ENCODE results near the gene NAT8L. TPM values are rescaled to one million over a fixed set of nuclear protein-coding genes. Genes with fewer than 3 reads are reported as not detected.

NAT8L gene
- total RNA-seq, 1 donor from 2014 or later = 14.9 TPM

DNA sequence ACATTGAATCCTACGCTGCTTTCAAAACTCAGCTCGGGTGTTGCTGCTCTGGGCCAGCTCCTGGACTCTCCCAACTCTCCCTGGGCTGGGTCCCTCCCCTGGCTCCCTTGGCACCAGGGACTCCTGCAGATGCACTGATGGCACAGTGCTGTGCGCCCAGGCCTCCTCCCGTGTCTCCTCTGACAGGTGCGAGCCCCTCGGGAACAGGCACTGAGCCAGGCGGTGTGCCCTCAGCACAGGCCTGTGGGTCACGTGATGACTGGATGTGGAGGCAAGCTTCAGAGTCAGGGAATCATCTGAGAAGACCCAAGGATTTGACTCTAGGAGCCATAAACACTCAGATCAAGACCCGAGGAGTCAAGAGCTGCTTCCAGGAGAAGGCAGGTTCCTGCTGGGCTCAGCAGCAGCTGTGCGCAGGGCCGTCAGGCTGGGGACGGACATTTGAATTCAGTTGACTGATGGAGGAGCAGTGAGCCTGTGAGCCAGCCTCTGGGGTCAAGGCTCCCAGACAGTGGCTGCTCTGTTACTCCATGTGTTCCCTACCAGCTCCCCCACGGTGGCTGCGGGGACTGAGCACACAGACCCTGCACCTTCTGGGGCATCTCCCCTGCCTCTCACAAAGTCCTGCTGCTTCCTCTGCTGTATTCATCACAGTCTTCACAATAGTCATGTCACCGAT, 33.0 kb downstream of the NAT8L start:
- Mint-ChIP-seq H3K4me1 (ENCODE audit: unreplicated experiment) (peaks cover 3% of the 10 kb centered on the region), H3K36me3 (no peaks in the 10 kb centered on the region), H3K9me3 (peaks cover 5% of the 10 kb centered on the region), H3K27me3 (peaks cover 11% of the 10 kb centered on the region), H3K4me3 (no peak overlapping the region), H3K27ac (peak overlapping the region; percentile 46)
- DNase-seq (ENCODE audit: extremely low spot score, unreplicated experiment) = peak; percentile 60
- TF ChIP-seq, protein P1, sequence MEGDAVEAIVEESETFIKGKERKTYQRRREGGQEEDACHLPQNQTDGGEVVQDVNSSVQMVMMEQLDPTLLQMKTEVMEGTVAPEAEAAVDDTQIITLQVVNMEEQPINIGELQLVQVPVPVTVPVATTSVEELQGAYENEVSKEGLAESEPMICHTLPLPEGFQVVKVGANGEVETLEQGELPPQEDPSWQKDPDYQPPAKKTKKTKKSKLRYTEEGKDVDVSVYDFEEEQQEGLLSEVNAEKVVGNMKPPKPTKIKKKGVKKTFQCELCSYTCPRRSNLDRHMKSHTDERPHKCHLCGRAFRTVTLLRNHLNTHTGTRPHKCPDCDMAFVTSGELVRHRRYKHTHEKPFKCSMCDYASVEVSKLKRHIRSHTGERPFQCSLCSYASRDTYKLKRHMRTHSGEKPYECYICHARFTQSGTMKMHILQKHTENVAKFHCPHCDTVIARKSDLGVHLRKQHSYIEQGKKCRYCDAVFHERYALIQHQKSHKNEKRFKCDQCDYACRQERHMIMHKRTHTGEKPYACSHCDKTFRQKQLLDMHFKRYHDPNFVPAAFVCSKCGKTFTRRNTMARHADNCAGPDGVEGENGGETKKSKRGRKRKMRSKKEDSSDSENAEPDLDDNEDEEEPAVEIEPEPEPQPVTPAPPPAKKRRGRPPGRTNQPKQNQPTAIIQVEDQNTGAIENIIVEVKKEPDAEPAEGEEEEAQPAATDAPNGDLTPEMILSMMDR (conservative IDR thresholded peaks at IDR 0.05) = no peak

DNA sequence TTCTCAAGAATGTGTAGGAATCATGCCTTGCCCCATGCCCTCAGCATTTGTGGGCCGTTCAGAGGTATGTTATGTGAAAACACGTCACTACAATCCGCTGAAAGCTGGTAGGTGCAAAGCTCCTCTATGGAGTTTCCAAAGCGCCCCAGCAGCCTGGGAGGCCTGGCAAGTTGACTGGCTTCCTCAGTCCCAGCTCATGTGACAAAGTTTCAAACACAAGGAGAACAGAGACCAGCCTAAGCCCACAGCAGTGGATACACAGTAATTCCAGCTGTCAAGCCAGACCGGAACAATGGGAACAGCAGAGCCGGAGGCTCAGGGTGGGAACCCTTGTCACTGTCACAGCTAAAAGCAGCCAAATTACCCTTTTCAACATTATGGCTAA, 33.5 kb downstream of the NAT8L start:
- H3K9me3 Mint-ChIP-seq = peaks cover 5% of the 10 kb centered on the region
- no peak overlapping the region for H3K4me3 Mint-ChIP-seq
- DNase-seq (ENCODE audit: extremely low spot score, unreplicated experiment) = no peak
- peaks cover 3% of the 10 kb centered on the region for H3K4me1 Mint-ChIP-seq (ENCODE audit: unreplicated experiment)
- peaks cover 11% of the 10 kb centered on the region for H3K27me3 Mint-ChIP-seq
- H3K36me3 Mint-ChIP-seq = no peaks in the 10 kb centered on the region
- H3K27ac Mint-ChIP-seq = peak overlapping the region; percentile 46
- TF ChIP-seq, protein P1 (conservative IDR thresholded peaks at IDR 0.05) = no peak

DNA sequence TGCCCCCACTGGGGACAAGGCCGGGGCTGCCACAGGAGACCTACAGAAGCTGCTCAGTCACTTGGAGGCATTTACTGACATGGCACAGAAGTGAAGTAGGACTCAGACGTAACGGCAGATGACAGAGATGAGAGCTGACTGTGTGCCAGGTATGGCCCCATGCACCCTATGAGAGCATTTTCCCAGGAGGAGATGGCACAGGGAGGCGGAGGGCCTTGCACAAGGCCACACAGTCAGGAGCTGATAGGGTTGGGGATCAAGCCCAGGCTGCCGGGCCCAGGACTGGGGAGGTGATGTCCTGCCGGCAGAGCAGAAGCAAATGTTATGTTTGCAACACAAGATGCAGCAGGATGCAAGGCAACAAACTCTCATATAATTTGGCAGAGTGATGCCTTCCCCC, 34.1 kb downstream of the NAT8L start:
- Mint-ChIP-seq H3K27me3 (peaks cover 11% of the 10 kb centered on the region), H3K4me3 (no peak overlapping the region), H3K9me3 (peaks cover 5% of the 10 kb centered on the region), H3K4me1 (ENCODE audit: unreplicated experiment) (peaks cover 3% of the 10 kb centered on the region), H3K36me3 (no peaks in the 10 kb centered on the region), H3K27ac (no peak overlapping the region)
- TF ChIP-seq, protein P1 (conservative IDR thresholded peaks at IDR 0.05) = no peak
- peak; percentile 59 for DNase-seq (ENCODE audit: extremely low spot score, unreplicated experiment)

DNA sequence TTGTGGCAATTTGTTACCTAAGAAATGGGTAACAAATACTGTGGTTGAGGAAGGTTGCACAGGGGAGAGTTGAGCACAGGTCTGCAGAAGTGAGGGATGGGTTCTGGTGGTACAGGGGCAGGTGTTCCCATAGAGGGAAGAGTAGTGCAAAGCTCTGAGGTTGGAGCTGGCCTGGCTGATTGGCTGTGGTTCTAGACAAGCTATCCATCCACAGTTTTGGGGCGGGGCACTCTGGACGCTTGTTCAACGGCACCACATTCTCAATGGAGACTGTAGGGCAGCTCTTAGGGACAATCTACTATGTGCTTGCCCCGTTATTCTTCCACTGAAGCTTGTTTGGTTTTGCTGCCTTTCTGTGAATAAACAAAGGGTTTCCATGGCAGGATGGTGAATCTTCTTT, 35.4 kb downstream of the NAT8L start:
- H3K9me3 Mint-ChIP-seq = peaks cover 5% of the 10 kb centered on the region
- no peak overlapping the region for H3K4me3 Mint-ChIP-seq
- peaks cover 3% of the 10 kb centered on the region for H3K4me1 Mint-ChIP-seq (ENCODE audit: unreplicated experiment)
- no peak overlapping the region for H3K27ac Mint-ChIP-seq
- H3K27me3 Mint-ChIP-seq = peaks cover 11% of the 10 kb centered on the region
- H3K36me3 Mint-ChIP-seq = no peaks in the 10 kb centered on the region
- TF ChIP-seq, protein P1 (conservative IDR thresholded peaks at IDR 0.05) = no peak
- peak; percentile 50 for DNase-seq (ENCODE audit: extremely low spot score, unreplicated experiment)

DNA sequence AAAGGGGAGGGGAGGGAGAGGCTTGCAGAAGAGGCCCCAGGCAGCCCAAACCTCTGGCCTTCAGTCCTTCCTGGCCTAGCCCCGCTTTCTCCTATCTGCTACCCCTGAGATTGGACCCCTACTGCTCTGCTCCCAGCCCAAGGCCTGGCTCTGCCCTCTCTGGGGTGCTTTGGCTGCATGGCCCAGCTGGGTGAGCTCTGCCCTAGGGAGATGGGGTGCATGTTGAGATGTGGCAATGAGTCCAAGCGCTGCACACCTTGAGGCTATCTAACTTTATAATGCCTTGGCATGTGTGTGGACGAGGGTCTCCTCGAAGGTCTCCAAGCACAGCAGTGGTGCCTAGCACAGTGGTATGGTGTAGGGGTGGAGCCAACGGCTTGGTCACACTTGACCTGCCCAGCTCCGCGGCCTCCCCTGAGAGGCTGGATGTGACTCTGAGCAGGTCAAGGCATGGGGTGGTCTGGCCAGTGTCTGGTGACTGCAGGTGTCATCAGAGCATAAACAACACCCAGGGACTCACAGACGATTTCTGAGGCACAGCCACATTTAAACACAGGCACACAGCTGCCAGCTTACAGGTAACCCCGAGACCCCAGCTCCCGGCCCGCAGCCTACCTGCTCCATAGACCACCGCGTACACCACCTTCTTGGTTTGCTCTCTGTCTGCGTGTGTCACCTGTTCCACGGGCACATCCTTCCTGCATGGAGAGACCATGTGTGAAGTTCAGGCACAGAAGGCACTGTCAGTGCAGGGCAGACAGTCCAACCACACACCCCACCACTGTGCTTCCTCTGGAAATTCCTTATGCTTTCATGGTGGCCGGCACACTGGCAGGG, 36.3 kb downstream of the NAT8L start:
- Mint-ChIP-seq H3K4me1 (ENCODE audit: unreplicated experiment) (peaks cover 3% of the 10 kb centered on the region), H3K27ac (no peak overlapping the region), H3K36me3 (no peaks in the 10 kb centered on the region), H3K4me3 (no peak overlapping the region), H3K9me3 (peaks cover 5% of the 10 kb centered on the region), H3K27me3 (peaks cover 7% of the 10 kb centered on the region)
- peak; percentile 57 for DNase-seq (ENCODE audit: extremely low spot score, unreplicated experiment)
- TF ChIP-seq, protein P1 (conservative IDR thresholded peaks at IDR 0.05) = no peak
